GM18858 (cell line): ENCODE data around the gene IL17RB.

Experiments used
- ATAC-seq: cut with Tn5 transposase; IDR thresholded peaks from one replicate; pipeline ENCODE4 v1.9.1; 2021; ENCODE audit not compliant: unreplicated experiment

IL17RB gene

DNA sequence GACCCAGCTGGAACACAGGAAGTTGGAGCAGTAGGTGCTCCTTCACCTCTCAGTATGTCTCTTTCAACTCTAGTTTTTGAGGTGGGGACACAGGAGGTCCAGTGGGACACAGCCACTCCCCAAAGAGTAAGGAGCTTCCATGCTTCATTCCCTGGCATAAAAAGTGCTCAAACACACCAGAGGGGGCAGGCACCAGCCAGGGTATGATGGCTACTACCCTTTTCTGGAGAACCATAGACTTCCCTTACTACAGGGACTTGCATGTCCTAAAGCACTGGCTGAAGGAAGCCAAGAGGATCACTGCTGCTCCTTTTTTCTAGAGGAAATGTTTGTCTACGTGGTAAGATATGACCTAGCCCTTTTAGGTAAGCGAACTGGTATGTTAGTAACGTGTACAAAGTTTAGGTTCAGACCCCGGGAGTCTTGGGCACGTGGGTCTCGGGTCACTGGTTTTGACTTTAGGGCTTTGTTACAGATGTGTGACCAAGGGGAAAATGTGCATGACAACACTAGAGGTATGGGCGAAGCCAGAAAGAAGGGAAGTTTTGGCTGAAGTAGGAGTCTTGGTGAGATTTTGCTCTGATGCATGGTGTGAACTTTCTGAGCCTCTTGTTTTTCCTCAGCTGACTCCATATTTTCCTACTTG, 11.9 kb downstream of the IL17RB start:
- no peak for ATAC-seq

DNA sequence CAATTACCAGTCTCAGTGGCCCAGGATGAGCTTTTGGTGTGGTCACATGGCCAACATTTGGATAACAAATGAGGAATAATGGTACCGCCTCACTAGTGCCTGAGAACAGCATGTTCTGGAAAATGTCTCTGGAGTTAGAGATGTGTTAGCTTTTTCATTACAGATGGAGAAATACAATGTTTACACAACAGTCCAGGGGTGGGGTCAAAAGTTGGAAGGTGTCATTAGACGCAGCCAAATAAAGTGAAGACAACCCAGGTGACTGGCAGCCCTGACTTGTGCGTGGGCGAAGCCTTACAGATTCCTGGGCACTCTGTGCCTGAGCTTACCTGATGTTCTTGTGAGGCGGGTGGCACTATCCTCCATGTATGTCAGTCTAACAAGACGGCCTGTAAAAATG, 12.8 kb downstream of the IL17RB start:
- no peak for ATAC-seq

DNA sequence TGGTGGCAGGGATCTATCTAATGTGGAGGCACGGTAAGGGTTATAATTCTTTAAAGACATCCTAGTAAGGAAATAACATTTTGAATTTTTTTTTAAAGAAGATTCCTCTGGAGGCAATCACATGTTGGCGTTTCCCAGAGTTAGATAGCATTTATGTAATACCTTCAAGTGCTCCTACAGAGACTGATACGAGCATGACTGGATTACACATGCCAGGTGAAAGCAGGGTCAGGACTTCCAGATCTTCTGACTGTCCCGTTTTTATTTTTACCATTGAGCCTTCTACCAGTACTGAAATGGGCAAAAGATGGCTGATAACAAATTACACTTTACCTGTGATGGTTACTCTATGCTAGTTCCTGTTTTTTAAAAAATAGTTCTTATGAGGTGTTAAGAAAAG, 13.8 kb downstream of the IL17RB start:
- ATAC-seq = no peak

DNA sequence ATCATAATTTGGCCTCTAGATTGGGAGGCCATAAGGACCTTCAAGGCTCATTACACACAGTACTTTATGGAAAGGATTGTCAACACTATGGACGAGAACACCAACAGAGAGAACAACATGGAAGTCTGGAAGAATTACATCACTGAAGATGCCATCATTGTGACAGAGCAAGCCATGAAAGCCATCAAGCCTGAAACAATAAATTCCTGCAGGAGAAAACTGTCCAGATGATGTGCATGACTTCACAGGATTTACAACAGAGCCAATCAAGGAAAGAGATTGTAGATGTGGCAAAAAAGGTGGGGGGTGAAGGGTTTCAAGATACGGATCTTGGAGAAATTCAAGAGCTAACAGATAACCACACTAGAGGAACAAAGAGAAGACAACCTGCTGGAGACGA, 15.9 kb downstream of the IL17RB start:
- ATAC-seq = no peak

DNA sequence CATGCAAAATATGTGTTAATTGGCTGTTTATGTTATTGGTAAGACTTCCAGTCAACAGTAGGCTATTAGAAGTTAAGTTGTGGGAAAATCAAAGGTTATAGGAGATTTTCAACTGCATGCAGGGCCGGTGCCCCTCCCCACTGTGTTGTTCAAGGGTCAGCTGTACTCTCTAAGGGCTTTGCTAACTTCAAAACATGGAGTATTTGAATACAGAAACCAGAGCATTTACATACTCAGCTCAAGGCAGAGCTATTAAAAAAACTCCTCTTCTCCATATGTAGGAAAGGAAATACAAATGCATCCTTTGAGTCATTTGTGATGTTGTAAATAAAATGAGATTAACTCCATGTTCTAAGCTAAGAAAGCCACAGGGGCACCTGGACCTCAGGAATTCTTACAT, 16.8 kb downstream of the IL17RB start:
- ATAC-seq = no peak

DNA sequence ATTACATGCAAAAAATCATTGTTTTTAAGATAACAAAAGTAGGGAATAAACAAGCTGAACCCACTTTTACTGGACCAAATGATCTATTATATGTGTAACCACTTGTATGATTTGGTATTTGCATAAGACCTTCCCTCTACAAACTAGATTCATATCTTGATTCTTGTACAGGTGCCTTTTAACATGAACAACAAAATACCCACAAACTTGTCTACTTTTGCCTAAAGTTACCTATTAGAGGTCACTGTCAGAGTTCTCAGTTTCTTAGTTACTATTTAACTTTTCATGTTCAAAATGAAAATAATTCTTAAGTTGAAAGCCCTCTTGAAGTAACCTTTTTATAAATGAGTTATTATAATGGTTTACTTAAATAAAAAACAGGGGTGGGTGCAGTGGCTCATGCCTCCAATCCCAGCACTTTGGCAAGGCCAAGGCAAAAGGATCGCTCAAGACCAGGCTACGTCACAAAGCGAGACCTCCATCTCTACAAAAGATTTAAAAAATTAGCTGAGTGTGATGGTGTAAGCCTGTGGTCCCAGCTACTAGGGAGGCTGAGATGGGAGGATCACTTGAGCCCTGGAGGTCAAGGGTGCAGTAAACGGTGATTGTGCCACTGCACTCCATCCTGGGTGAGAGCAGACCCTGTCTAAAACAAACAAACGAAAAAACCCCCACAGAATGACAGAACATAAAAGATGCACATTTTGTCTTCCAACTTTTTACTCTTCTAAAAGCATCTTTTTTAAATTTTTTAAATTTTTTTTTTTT, 19.5 kb downstream of the IL17RB start:
- ATAC-seq = no peak

DNA sequence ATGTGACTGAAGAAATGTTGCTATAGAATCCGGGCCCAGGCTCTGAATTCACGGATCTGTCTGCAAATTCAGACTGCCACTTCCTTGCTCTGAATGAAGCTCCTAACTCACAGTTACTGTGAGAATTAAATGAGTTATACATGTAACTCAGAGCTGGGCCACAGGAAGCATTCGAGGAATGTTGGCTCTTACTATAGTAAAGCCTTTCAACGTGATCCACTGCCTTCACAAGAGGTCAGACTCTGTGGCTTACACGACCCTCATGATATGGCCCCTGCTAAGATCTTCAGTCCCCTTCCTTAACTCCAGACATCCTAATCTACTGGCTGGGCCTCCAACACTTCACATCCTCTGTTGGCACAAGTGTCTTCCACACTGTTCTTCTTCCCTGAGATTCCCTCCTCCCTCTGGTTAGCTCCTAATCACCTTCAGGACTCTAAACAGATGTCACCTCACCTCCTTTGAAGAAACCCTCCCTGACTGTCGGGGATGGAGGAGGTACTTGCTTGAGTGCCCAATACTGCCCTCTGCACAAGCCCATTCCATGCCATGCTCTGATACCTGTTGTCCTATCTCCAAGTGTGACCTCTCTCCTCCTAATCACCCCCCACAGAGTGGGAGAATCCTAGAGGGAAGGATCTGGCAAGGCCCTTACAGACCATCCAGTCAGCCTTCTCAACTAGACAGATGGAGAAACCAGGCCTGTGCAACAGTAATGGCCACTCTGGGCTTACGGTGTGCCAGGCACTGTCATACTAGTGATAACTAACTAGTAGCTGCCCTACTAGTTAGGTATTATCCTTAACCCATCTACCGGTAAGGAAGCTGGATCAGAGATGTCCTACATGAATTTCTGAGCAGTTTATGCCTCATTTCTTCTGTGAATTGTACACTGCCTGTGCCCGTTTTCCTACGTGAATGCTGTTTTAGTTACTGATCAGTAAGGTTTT, 34.3 kb downstream of the IL17RB start:
- no peak for ATAC-seq

DNA sequence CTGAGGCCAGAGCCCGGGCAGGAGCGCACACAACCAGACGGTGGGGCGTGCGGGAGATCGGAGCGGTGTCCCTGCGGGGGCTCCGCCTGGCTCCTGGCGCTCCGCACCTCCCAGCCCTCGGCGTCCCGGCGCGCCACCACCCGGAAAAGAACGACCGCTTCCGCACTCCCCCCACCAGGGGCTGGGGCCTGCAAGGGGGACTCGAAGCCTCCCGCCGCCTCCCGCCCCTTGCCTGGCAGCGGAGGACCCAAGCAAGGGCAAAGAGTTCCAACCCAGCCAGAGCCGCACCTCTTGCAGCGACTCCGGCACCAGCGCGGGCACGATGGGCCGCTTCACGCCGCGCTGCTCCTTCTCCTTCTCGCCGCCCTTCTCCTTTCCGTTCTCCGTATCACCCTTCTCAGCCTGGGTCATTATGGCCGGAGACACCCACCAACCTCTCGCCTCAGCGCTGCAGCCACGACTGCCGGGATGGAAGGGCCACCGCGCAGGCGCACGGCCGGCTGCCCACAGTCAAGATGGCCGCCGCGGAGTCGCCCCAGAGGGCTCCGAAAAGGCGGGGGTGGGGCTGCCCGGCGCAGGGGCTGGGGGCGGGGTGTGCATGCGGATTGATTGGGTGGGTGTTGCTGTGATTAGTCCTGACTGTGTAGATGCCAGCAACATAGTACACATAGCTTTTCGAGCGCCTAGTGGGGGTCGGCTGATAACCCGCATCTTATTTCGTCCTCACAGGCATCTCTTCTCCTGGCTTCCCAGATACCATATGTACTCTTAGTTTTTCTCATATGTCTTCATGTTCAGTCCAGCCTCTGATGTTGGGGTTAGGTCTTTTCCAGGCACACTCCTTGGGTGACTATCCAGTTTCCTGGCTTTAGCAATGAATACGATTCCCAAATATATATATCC, 35.6 kb downstream of the IL17RB start, which contains the start of gene ACTR8:
Gene ACTR8 (minus strand): TSS at position 462 of the 903 bp plus-strand sequence. CDS start 51 bp downstream, at position 411.
- peak; percentile 57 for ATAC-seq

DNA sequence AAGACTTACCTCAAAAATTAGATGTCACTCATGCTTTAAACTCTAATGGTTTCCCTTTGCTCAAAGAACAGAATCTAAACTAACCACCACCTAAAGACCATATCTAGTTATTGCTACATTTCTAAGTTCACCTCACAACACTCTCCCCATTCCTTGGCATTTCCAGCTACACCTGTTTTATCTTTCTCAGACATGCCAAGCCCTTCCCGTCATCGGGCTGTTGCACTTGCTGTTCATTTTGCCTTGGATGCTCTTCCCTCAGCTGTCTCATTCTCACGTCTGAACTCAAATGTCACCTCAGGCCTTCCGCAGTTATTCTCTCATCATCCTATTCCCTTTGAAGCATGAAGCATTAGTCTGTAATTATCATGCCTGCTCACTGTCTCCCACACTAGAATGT, 36.6 kb downstream of the IL17RB start:
- no peak for ATAC-seq

DNA sequence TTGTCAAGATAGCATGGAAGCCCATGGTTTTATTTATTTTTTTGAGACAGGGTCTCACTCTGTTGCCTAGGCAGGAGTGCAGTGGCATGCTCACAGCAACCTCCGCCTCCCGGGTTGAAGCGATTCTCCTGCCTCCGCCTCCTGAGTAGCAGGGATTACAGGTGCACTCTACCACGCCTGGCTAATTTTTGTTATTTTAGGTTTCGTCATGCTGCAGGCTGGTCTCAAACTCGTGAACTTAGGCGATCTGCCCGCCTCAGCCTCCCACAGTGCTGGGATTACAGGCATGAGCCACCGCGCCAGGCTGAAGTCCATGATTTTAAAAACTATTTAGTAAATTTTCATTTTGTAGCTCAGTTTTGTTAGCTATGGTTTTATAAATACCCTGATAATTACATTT, 38.3 kb downstream of the IL17RB start:
- no peak for ATAC-seq

DNA sequence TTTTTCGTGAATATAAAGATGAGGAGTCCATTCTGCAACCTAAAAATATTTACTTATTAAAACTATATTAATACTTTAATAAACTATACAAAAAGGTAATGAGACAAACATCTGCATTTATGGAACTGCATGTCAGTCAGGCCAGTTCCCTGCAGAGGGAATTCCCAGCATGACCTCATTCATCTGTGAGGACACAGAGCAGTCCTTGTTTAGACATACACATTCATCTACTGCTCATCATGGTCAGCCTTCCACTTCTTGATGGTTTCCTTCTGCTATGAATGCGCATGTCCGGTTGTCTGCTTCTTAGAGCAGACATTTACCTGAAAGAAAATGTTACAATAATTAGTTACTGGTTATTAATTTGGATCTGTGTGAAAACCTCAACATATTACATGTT, 38.9 kb downstream of the IL17RB start:
- ATAC-seq = no peak

DNA sequence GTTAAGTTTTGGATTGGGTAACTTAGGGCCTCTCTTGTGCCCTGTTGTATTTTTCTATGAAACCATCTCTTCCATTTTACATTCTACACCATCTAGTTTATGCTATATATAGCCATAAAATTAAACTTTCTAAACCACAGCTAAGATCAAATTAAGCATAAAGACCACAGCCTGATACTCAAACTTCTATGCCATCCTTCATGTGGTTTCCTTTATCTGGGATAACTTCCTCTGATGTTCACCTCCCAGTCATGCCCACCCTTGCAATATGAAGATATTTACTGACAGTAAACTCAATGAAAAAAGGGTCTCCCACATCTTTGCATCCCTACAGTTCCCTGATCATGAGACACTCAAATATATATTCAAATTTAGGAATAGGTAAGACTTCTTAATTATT, 41.1 kb downstream of the IL17RB start:
- no peak for ATAC-seq

DNA sequence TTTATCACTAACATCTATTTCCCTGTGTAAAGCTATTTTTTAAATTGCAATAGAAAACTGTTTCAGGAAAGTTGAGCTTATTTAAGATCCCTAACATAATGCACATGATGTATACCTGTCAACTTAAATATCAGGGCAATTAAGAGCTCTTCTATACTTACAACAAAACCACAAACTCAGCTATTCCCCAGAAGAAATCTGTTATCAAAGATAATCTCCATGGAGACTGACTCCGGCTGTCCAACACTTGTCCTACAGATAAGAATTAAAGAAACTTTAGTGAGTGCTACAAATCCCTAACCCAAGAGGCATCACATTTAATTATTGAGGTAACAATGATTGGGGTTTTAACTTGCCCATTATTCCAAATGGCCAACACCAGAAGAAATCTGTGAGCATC, 41.9 kb downstream of the IL17RB start:
- ATAC-seq = no peak

DNA sequence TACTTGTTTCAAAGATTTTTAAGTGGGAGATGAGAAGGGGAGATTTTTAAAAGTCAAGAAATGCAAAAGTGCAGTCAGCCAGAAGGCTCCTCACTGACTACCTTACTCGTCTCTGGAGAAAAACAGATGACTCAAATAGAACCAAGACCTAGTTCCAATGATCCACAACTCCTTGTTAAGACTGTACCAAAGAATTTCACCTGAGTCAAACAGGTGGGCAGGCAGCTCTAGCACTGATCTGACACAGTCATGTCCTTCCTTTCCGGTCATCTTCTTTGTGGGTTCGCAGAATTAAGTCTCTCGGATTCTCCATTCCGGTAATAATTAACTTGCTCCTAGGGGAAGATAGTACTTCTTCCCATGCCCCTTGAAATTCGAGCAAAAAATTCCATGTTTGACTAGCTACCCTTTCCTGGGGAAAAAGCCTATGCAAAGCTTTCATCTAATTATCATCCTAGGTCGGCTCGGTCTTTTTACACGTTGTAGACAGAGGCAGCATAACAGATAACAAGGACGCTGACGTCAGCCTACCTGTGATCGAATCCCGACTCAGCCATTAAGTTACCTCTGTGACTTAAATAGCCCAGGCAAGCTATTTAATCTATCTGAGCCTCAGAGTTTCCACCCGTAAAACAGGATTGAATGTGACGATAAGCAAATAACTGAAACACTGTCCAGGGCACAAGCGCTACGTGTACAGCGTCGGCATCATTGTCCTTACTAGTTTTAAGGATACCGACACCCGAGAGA, 44.5 kb downstream of the IL17RB start:
- ATAC-seq = no peak

DNA sequence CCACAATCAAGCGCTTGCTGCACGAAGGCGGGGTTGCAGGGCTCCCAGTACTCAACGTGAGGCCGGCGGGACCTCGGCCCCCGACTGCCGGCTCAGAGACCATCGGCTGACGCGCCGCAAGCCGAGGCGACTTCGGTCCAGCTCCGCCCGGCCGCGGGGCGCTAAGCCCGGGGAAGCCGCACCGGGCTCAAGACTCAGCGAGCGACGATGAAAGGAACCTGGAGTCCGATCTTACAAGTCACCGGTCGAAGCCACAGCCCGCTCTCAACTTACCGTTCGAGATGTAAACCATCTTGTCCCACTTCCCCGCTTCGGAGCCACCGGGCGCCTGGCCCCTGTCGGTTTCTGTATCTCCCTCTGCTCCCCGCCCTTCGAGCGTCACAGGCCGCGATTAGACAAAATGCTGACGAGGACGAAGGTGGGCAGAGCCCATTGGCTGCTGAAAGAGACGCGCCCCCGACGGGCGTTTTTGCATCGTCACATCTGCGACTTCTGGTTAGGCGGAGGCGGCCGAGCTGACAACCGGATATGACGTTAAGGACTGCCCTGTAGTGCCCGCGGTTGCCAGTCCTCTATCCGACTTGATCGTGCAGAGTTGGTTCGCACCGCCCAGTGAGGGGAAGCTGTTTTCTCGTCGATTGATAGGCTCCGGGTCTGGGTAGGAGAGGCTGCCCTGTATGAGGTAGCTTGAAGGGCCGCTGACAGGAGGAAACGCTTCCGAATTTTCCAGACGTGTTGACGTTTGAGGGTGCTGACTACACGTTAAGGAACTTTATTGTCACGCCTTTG, 45.3 kb downstream of the IL17RB start, which contains the start of gene SELENOK:
Gene SELENOK (minus strand): TSS at position 363 of the 789 bp plus-strand sequence.
- peak; percentile 94 for ATAC-seq

DNA sequence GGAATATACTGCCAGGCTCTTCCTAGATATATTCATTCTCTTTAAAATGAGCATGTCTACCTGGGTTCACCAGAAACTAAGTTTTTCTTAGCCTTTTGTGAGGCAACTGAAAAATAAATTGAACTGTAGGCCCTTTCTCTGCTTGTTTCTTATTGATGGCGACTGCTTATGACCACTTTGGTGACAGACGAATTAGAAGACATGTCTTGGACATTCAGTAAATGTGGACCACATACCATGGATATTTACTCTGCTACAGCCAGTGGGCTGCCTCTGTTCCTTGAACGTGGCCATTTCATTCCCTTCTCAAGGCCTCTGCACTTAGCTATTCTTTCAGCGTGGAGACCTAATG, 45.9 kb downstream of the IL17RB start:
- no peak for ATAC-seq

DNA sequence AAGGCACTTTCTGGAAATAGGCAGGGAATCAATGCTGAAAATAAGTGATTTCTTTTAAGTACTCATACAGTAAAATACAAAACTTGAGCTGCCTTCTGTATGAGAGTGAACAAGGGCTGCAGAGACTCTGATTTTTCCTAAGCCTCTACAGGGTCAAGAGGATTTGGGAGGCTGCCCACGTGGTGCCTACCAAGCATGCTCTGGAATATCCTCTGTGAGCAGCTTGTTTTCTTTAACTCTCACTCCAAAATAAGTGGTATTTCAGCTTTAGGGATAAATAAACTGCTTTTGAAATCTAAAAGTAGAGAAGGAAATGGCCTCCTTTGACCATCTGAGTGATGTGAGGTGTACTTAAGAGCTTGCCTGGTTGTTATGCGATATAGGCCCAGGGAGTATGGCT, 53.4 kb downstream of the IL17RB start:
- no peak for ATAC-seq

DNA sequence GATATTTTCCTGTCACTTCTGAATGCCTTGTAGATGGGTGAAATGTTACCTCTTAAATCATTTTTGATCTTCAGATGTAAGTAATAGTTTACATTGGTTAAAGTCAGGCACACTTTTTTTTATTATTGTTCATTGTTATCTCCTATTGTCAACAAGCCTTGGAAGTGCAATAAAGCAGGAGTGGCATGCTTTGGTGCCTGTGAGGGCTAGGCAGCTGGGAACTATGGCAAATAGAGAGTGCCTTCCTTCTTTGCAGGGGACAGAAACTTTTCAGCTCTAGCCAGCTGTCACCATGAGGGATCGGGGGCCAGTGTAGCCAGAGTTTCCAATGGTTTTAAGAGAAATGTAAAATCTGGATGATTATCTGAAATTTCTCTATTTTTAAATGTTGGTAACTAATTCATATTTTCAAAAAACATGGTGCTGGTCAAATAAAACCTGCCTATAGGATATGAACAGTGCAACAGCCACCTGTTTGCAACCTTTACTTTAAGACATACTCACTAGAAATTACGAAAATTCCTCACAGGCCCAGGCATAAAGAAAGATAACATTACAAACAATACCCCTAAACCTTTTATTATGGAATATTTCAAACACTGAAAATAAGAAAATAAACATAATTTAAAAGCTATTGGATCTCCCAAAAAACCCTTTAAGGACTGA, 54.4 kb downstream of the IL17RB start:
- no peak for ATAC-seq
